ENCODE results near the gene ZSWIM5. TPM values are rescaled to one million over a fixed set of nuclear protein-coding genes. Genes with fewer than 3 reads are reported as not detected.
"Not testable (repeated sequence)": the region's sequence is repeated elsewhere in the genome, so short reads cannot be mapped to it uniquely, and the experiment has no call there.

ZSWIM5 gene
- total and polyA plus RNA-seq, 4 donors: 7.9 to 14.8 (median 12.2) TPM

GRCh38 chr1:45122724-45123123 lies 83.7 kb downstream of the ZSWIM5 start:
- Histone ChIP-seq H3K27me3 (ENCODE audit: control insufficient read depth, insufficient read depth, low read length) (no peaks in the 10 kb centered on the region), H3K9me3 (ENCODE audit: control insufficient read depth, insufficient read depth, low read length) (no peaks in the 10 kb centered on the region), H3K36me3 (ENCODE audit: control insufficient read depth, insufficient read depth, low read length) (no peaks in the 10 kb centered on the region), H3K4me1 (ENCODE audit: control insufficient read depth, insufficient read depth, low read length) (no peaks in the 10 kb centered on the region), H3K4me3 (ENCODE audit: low read depth, low read length) (no peak overlapping the region), H3K27ac (ENCODE audit: low read depth, low read length) (no peak overlapping the region)
- no CpG with 5 or more reads among the region's 1 CpG for WGBS (ENCODE audit: insufficient coverage)
- no peak for DNase-seq (ENCODE audit: low read depth in 4 of 6, low spot score in 6 of 6)

- WGBS (ENCODE audit: insufficient coverage): no CpG with 5 or more reads among the region's 1 CpG
- H3K27me3 ChIP-seq (ENCODE audit: control insufficient read depth, insufficient read depth, low read length): no peaks in the 10 kb centered on the region
- no peak overlapping the region for H3K27ac ChIP-seq (ENCODE audit: low read depth, low read length)
- peaks cover 4% of the 10 kb centered on the region for H3K36me3 ChIP-seq (ENCODE audit: control insufficient read depth, insufficient read depth, low read length)
- no peak for DNase-seq (ENCODE audit: low read depth in 4 of 6, low spot score in 6 of 6)
- no peaks in the 10 kb centered on the region for H3K4me1 ChIP-seq (ENCODE audit: control insufficient read depth, insufficient read depth, low read length)
- H3K4me3 ChIP-seq (ENCODE audit: low read depth, low read length): no peak overlapping the region
- H3K9me3 ChIP-seq (ENCODE audit: control insufficient read depth, insufficient read depth, low read length): peaks cover 3% of the 10 kb centered on the region
Observed at GRCh38 chr1:45117766-45118165, 88.6 kb downstream of the ZSWIM5 start.

GRCh38 chr1:45116820-45117219 lies 89.6 kb downstream of the ZSWIM5 start:
- Histone ChIP-seq H3K27ac (ENCODE audit: low read depth, low read length) (no peak overlapping the region), H3K4me3 (ENCODE audit: low read depth, low read length) (no peak overlapping the region), H3K27me3 (ENCODE audit: control insufficient read depth, insufficient read depth, low read length) (no peaks in the 10 kb centered on the region), H3K9me3 (ENCODE audit: control insufficient read depth, insufficient read depth, low read length) (peaks cover 3% of the 10 kb centered on the region), H3K36me3 (ENCODE audit: control insufficient read depth, insufficient read depth, low read length) (peaks cover 4% of the 10 kb centered on the region), H3K4me1 (ENCODE audit: control insufficient read depth, insufficient read depth, low read length) (no peaks in the 10 kb centered on the region)
- no CpG with 5 or more reads among the region's 2 CpGs for WGBS (ENCODE audit: insufficient coverage)
- no peak for DNase-seq (ENCODE audit: low read depth in 4 of 6, low spot score in 6 of 6)

- Histone ChIP-seq H3K36me3 (ENCODE audit: control insufficient read depth, insufficient read depth, low read length) (peaks cover 4% of the 10 kb centered on the region), H3K27ac (ENCODE audit: low read depth, low read length) (no peak overlapping the region), H3K4me1 (ENCODE audit: control insufficient read depth, insufficient read depth, low read length) (no peaks in the 10 kb centered on the region), H3K27me3 (ENCODE audit: control insufficient read depth, insufficient read depth, low read length) (no peaks in the 10 kb centered on the region), H3K9me3 (ENCODE audit: control insufficient read depth, insufficient read depth, low read length) (peaks cover 3% of the 10 kb centered on the region), H3K4me3 (ENCODE audit: low read depth, low read length) (no peak overlapping the region)
- WGBS (ENCODE audit: insufficient coverage): no CpG with 5 or more reads among the region's 1 CpG
- no peak for DNase-seq (ENCODE audit: low read depth in 4 of 6, low spot score in 6 of 6)
Observed at GRCh38 chr1:45116340-45116739, 90.1 kb downstream of the ZSWIM5 start.

DNA sequence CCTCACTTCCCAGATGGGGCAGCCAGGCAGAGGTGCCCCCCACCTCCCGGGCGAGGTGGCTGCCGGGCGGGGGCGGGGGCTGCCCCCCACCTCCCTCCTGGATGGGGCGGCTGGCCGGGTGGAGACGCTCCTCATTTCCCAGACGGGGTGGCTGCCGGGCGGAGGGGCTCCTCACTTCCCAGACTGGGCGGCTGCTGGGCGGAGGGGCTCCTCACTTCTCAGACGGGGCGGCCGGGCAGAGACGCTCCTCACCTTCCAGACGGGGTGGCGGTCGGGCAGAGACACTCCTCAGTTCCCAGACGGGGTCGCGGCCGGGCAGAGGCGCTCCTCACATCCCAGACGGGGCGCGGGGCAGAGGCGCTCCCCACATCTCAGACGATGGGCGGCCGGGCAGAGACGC lies 91.2 kb downstream of the ZSWIM5 start:
- WGBS (ENCODE audit: insufficient coverage): 97% methylated on average over 33 of the region's 33 CpGs
- DNase-seq (ENCODE audit: low read depth in 4 of 6, low spot score in 6 of 6); H3K36me3 ChIP-seq (ENCODE audit: control insufficient read depth, insufficient read depth, low read length): not testable (repeated sequence)

DNA sequence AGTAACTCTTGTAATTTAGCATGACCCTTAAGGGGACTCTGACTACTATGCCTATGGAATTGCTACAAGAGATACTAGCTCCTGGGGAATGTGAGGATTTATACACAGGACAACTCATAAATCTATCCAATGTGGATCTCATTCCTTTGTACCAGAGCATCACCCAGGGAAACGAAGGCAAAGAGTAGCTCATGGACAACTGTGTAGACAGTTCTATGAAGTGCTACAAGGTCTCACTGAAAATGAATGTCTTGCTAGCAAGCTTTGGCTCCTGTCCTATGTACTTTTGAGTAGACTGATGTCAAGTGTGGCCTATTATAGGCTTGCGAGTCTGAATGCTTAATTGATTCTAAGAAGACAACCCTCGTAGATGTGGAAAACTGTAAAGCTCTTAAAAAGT lies 93.7 kb downstream of the ZSWIM5 start:
- Histone ChIP-seq H3K4me1 (ENCODE audit: control insufficient read depth, insufficient read depth, low read length) (no peaks in the 10 kb centered on the region), H3K27ac (ENCODE audit: low read depth, low read length) (no peak overlapping the region), H3K27me3 (ENCODE audit: control insufficient read depth, insufficient read depth, low read length) (no peaks in the 10 kb centered on the region), H3K4me3 (ENCODE audit: low read depth, low read length) (no peak overlapping the region), H3K36me3 (ENCODE audit: control insufficient read depth, insufficient read depth, low read length) (peaks cover 6% of the 10 kb centered on the region), H3K9me3 (ENCODE audit: control insufficient read depth, insufficient read depth, low read length) (peaks cover 3% of the 10 kb centered on the region)
- peak in 1 of 6 donors; percentile 13 for DNase-seq (ENCODE audit: low read depth in 4 of 6, low spot score in 6 of 6)
- WGBS (ENCODE audit: insufficient coverage): 50% methylated on average over 1 of the region's 3 CpGs

More for the DNA sequence above, 91.2 kb downstream of the ZSWIM5 start:
- not testable (repeated sequence) for H3K4me1 ChIP-seq (ENCODE audit: control insufficient read depth, insufficient read depth, low read length); H3K27ac ChIP-seq (ENCODE audit: low read depth, low read length); H3K27me3 ChIP-seq (ENCODE audit: control insufficient read depth, insufficient read depth, low read length); H3K9me3 ChIP-seq (ENCODE audit: control insufficient read depth, insufficient read depth, low read length); H3K4me3 ChIP-seq (ENCODE audit: low read depth, low read length)

DNA sequence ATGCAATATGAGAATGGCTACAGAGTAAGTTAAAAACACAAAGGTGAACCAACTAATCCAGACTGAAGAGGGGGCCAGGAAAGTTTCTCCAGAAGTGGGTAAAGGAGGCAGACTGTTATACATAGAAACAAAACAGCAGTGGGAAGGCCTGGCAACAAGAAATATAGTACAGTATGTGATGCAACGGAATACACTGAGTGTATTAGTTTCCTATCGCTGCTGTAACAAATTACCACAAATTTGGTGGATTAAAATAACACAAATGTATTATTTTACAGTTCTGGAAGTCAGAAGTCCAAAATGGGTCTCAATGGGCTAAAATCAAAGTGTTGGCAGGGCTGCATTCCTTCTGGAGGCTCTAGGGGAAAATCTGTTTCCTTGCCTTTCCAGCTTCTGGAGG lies 95.2 kb downstream of the ZSWIM5 start:
- Histone ChIP-seq H3K4me1 (ENCODE audit: control insufficient read depth, insufficient read depth, low read length) (no peaks in the 10 kb centered on the region), H3K9me3 (ENCODE audit: control insufficient read depth, insufficient read depth, low read length) (peaks cover 4% of the 10 kb centered on the region), H3K27ac (ENCODE audit: low read depth, low read length) (no peak overlapping the region), H3K36me3 (ENCODE audit: control insufficient read depth, insufficient read depth, low read length) (peaks cover 9% of the 10 kb centered on the region), H3K4me3 (ENCODE audit: low read depth, low read length) (no peak overlapping the region), H3K27me3 (ENCODE audit: control insufficient read depth, insufficient read depth, low read length) (no peaks in the 10 kb centered on the region)
- no CpG with 5 or more reads among the region's 2 CpGs for WGBS (ENCODE audit: insufficient coverage)
- no peak for DNase-seq (ENCODE audit: low read depth in 4 of 6, low spot score in 6 of 6)

DNA sequence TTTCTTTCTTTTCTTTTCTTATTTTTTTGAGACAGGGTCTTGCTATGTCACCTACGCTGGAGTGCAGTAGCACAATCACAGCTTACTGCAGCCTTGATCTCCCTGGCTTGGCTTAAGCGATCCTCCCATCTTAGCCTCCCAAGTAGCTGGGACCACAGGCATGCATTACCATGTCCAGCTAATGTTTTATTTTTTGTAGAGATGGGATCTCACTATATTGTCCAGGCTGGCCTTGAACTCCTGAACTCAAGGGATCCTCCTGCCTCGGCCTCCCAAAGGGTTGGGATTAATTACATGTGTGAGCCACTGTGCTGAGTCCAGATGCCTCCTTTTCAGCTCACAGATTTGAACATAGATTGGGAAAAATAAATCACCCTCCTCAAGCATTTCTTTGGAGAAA lies 98.6 kb downstream of the ZSWIM5 start:
- peaks cover 2% of the 10 kb centered on the region for H3K9me3 ChIP-seq (ENCODE audit: control insufficient read depth, insufficient read depth, low read length)
- H3K36me3 ChIP-seq (ENCODE audit: control insufficient read depth, insufficient read depth, low read length): peaks cover 7% of the 10 kb centered on the region
- H3K4me1 ChIP-seq (ENCODE audit: control insufficient read depth, insufficient read depth, low read length): peaks cover 5% of the 10 kb centered on the region
- no peaks in the 10 kb centered on the region for H3K27me3 ChIP-seq (ENCODE audit: control insufficient read depth, insufficient read depth, low read length)
- no peak for DNase-seq (ENCODE audit: low read depth in 4 of 6, low spot score in 6 of 6)
- no peak overlapping the region for H3K4me3 ChIP-seq (ENCODE audit: low read depth, low read length)
- 100% methylated on average over 2 of the region's 3 CpGs for WGBS (ENCODE audit: insufficient coverage)
- no peak overlapping the region for H3K27ac ChIP-seq (ENCODE audit: low read depth, low read length)

GRCh38 chr1:45106864-45107263 lies 99.5 kb downstream of the ZSWIM5 start:
- not testable (repeated sequence) for DNase-seq (ENCODE audit: low read depth in 4 of 6, low spot score in 6 of 6); H3K27me3 ChIP-seq (ENCODE audit: control insufficient read depth, insufficient read depth, low read length); H3K36me3 ChIP-seq (ENCODE audit: control insufficient read depth, insufficient read depth, low read length); H3K9me3 ChIP-seq (ENCODE audit: control insufficient read depth, insufficient read depth, low read length); H3K4me3 ChIP-seq (ENCODE audit: low read depth, low read length); H3K4me1 ChIP-seq (ENCODE audit: control insufficient read depth, insufficient read depth, low read length); H3K27ac ChIP-seq (ENCODE audit: low read depth, low read length)
- WGBS (ENCODE audit: insufficient coverage): no CpG with 5 or more reads among the region's 6 CpGs

- not testable (repeated sequence) for H3K27me3 ChIP-seq (ENCODE audit: control insufficient read depth, insufficient read depth, low read length); H3K9me3 ChIP-seq (ENCODE audit: control insufficient read depth, insufficient read depth, low read length); H3K36me3 ChIP-seq (ENCODE audit: control insufficient read depth, insufficient read depth, low read length); H3K4me3 ChIP-seq (ENCODE audit: low read depth, low read length); H3K27ac ChIP-seq (ENCODE audit: low read depth, low read length); DNase-seq (ENCODE audit: low read depth in 4 of 6, low spot score in 6 of 6); H3K4me1 ChIP-seq (ENCODE audit: control insufficient read depth, insufficient read depth, low read length)
- 96% methylated on average over 22 of the region's 31 CpGs for WGBS (ENCODE audit: insufficient coverage)
Observed at GRCh38 chr1:45106156-45106545, 100.3 kb downstream of the ZSWIM5 start.

All from spinal cord (tissue), 10 donors.